ENCODE measurements around the gene PRLR. TPM values are rescaled to one million over a fixed set of nuclear protein-coding genes. Genes with fewer than 3 reads are reported as not detected.

PRLR gene
- total and polyA plus RNA-seq, 2 of the 13 experiments (the other 11 are each of a cell fraction or from before 2014, with no cell fraction given): 12.2 to 13.3 TPM

DNA sequence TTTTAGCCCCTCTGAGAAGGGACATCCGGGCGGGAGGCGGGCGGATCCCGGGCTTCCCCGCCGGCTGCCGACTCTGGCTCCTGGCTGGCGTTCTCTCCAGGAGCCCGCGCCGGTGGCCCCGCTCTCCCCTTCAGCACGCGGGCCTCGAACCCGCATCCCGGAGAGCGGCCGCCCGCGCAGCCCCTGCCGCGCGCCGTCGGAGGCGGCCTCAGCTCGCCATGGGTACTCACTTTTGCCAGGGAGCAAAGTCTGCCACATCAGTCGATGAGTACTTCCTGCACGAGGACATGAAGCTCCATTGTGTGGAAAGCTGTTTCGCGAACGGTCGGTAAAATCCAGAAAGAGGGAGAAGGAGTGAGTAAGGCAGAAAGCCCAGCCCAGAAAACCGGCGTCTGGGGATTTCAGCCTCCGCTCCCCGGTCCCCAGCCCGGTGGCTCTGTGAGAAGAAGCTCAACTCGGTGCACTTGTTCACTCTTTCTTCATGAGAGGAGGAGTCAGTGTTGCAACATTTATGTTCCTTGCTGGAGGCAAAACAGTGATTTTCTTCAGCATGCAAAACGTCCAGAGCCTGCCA is at the start of gene PRLR (continued):
- TF ChIP-seq ZNF292 (CRISPR knock-in tag; IDR thresholded peaks at IDR 0.05; ENCODE audit: borderline replicate concordance, low read depth) (no peak), FIP1L1 (IDR thresholded peaks at IDR 0.05; ENCODE audit: borderline replicate concordance, insufficient read depth, low read depth, low read length) (no peak), MED8 (CRISPR knock-in tag; IDR thresholded peaks at IDR 0.05; ENCODE audit: insufficient replicate concordance) (no peak), HOXA7 (CRISPR knock-in tag; IDR thresholded peaks at IDR 0.05) (no peak), ZNF761 (CRISPR knock-in tag; conservative IDR thresholded peaks at IDR 0.05) (no peak), ZFP36L1 (CRISPR knock-in tag; IDR thresholded peaks at IDR 0.05) (0 out of 2 replicates have a peak, but pooled peaks have one; percentile 48), ZNF850 (CRISPR knock-in tag; conservative IDR thresholded peaks at IDR 0.05) (no peak), DNMT1 (CRISPR knock-in tag; IDR thresholded peaks at IDR 0.05) (no peak), ATAD3A (CRISPR knock-in tag; IDR thresholded peaks at IDR 0.05) (no peak), ZNF280D (CRISPR knock-in tag; IDR thresholded peaks at IDR 0.05) (no peak), SIX4 (CRISPR knock-in tag; IDR thresholded peaks at IDR 0.05) (no peak), GATAD1 (CRISPR knock-in tag; IDR thresholded peaks at IDR 0.05) (no peak), JUN (CRISPR knock-in tag; IDR thresholded peaks at IDR 0.05) (no peak), KDM3A (CRISPR knock-in tag; IDR thresholded peaks at IDR 0.05; ENCODE audit: low read depth) (0 out of 2 replicates have a peak, but pooled peaks have one; percentile 54), XBP1 (CRISPR knock-in tag; IDR thresholded peaks at IDR 0.05) (no peak), ZNF644 (CRISPR knock-in tag; IDR thresholded peaks at IDR 0.05; ENCODE audit: low read depth) (peak; percentile 73; the same call in 1 of the 2 replicates), ZNF326 (CRISPR knock-in tag; IDR thresholded peaks at IDR 0.05; ENCODE audit: borderline replicate concordance) (no peak), ZNF768 (CRISPR knock-in tag; IDR thresholded peaks at IDR 0.05) (no peak), ZNF572 (CRISPR knock-in tag; IDR thresholded peaks at IDR 0.05) (no peak), NRL (CRISPR knock-in tag; IDR thresholded peaks at IDR 0.05; ENCODE audit: borderline replicate concordance) (no peak)
- TF ChIP-seq, protein P1, sequence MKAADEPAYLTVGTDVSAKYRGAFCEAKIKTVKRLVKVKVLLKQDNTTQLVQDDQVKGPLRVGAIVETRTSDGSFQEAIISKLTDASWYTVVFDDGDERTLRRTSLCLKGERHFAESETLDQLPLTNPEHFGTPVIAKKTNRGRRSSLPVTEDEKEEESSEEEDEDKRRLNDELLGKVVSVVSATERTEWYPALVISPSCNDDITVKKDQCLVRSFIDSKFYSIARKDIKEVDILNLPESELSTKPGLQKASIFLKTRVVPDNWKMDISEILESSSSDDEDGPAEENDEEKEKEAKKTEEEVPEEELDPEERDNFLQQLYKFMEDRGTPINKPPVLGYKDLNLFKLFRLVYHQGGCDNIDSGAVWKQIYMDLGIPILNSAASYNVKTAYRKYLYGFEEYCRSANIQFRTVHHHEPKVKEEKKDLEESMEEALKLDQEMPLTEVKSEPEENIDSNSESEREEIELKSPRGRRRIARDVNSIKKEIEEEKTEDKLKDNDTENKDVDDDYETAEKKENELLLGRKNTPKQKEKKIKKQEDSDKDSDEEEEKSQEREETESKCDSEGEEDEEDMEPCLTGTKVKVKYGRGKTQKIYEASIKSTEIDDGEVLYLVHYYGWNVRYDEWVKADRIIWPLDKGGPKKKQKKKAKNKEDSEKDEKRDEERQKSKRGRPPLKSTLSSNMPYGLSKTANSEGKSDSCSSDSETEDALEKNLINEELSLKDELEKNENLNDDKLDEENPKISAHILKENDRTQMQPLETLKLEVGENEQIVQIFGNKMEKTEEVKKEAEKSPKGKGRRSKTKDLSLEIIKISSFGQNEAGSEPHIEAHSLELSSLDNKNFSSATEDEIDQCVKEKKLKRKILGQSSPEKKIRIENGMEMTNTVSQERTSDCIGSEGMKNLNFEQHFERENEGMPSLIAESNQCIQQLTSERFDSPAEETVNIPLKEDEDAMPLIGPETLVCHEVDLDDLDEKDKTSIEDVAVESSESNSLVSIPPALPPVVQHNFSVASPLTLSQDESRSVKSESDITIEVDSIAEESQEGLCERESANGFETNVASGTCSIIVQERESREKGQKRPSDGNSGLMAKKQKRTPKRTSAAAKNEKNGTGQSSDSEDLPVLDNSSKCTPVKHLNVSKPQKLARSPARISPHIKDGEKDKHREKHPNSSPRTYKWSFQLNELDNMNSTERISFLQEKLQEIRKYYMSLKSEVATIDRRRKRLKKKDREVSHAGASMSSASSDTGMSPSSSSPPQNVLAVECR (CRISPR knock-in tag; IDR thresholded peaks at IDR 0.05; ENCODE audit: borderline replicate concordance): peak; percentile 40; the same call in 1 of the 2 replicates
- TF ChIP-seq, protein P2, sequence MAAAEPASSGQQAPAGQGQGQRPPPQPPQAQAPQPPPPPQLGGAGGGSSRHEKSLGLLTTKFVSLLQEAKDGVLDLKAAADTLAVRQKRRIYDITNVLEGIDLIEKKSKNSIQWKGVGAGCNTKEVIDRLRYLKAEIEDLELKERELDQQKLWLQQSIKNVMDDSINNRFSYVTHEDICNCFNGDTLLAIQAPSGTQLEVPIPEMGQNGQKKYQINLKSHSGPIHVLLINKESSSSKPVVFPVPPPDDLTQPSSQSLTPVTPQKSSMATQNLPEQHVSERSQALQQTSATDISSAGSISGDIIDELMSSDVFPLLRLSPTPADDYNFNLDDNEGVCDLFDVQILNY (CRISPR knock-in tag; conservative IDR thresholded peaks at IDR 0.05): no peak
- TF ChIP-seq, protein P3, sequence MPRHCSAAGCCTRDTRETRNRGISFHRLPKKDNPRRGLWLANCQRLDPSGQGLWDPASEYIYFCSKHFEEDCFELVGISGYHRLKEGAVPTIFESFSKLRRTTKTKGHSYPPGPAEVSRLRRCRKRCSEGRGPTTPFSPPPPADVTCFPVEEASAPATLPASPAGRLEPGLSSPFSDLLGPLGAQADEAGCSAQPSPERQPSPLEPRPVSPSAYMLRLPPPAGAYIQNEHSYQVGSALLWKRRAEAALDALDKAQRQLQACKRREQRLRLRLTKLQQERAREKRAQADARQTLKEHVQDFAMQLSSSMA (CRISPR knock-in tag; IDR thresholded peaks at IDR 0.05): no peak
